Hematopoietic multipotent progenitor cell (in vitro differentiated cells): ENCODE results near the gene C1QTNF5. TPM values are rescaled to one million over a fixed set of nuclear protein-coding genes. Genes with fewer than 3 reads are reported as not detected.

ENCODE experiments used
- DNase-seq, 3 donors: peaks; one replicate each; pipeline ENCODE4 v3.0.0-alpha.2; 2011 to 2015; ENCODE audit warnings: low read depth in 2 of 3, low spot score in 2 of 3
- total RNA-seq: library from RNA; depleted of rRNA; stranded (reverse); fragments of >200 nt; gene quantifications from one replicate; pipeline ENCODE4 v1.2.3, GENCODE V29; 2012

Gene C1QTNF5
- total RNA-seq, 1 donor = under 0.01 TPM

DNA sequence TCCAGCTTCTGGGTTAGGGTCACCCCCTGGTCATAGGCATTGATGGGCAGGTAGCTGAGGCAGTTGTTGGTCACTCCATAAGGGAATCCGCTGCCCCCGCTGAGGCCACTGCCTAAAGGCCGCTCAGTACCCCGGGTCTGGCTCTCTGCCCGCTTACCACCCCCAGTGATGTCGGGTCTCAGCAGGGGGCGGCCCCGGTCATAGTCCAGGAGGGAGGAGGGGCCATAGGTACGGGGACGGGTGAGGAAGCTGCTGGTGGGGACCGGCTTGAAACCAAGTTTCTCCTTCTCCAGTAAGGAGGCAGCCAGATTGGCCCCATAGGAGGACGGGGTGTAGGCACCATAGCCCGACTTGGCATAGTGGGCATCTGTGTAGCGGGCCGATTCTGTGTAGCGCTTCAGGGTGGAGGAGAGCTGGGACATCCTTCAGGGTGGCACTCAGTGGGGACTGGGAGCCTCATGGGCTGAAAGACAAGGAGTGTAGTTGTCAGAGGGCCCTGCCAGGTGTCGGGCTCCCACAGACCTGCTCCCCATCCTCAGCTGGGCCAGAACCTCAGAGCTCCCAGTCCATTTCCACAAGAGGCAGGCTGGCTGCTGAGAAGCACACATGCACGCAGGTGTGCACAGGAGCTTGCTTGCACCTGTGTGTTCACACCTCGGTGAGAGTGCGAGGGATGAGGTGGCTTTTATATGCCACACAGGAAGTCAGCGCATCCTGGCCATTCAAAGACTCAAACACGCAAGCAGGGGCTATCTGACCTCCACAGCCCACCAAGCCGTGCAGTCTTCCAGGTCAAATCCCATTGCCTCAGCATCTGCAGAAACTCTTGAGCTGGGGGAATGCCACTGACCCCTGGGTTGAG is 32.6 kb upstream of the C1QTNF5 start:
- no peak for DNase-seq

- no peak for DNase-seq
These were observed 31.8 kb upstream of the C1QTNF5 start for GRCh38 chr11:119372260-119373058.

GRCh38 chr11:119371778-119372182 is 31.1 kb upstream of the C1QTNF5 start:
- DNase-seq = peak in 1 of 3 donors; percentile 39

- no peak for DNase-seq
These were observed 30.5 kb upstream of the C1QTNF5 start for GRCh38 chr11:119371067-119371601.

GRCh38 chr11:119370486-119371046 is 29.9 kb upstream of the C1QTNF5 start:
- no peak for DNase-seq

DNA sequence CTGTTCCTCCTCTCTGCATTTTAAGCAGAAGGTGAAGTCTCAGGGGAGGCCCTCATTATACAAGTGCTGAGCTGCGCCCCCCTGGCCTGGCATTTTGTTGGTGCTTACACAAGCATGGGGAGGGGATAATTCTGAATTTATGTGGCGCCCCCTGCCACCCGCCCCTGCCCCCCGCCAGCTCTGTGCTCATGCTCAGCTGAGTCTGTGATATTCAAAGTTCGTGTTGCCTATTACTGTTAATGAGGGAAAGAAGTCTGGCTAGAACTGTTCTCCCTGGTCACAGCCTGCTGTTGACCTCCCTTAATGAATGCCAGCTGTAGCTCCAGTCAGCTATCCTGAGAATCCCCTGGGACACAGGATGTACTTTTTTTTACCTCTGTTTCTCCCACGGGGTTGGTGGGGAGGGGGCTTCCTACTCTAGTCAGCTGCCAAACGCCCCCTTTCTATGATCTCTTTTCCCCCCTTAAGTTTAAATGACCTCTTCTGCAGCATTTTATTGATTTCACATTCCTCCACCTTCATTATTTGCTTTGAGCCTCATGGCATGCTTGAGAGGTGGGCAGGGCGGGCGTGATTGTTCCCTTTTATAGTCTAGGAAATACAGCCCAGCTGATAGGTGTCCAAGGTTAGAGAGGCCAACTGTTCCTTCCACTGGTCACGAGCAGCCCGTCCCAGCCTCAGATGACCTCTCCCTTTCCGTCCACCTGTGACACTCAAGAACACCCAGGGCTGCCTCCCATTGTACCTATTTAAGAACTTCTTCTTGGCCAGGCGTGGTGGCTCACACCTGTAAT is 28.6 kb upstream of the C1QTNF5 start:
- no peak for DNase-seq

DNA sequence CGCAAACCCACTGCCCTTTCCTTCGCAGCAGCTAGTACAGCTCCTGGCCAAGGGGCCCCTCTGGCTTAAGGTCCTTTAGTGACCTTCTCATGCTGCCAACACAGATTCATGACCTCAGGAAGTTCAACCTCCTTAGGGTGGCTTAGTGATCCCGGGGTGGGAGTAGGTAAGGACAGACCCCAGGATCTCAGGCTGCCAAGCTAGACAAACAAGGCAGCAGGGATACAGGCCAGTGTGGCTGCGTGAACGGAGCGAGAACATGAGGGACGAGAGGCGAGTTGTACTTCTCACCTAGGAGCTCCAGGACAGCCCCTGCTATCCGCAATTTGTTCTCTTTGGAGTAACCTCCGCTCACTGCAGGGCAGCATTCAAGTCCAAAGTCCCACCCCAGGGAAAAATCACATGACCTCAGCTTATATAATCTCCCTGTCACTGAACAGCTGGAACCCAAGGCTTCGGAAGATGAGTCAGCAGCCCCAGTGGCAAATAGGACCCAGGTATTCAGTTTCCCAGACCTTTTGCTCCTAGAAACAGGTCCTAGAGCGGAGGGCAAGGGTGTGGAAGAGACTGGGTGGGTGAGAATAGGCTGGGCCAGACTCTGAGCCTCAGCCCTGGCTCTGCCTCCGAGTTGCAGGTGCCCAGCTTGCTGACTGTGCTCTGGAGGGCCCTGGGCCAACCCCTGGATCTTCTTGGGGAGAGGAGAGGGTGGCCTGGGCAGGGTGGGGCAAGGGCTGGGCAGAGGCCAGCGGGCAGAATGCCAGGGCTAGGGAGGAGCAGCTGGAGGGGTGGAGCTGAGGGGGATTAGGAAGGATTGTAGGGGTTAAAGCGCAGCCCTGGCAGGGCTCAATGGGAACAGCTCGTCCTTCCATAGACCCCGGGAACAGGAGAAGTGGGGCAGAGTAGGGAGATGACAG is 27.7 kb upstream of the C1QTNF5 start:
- no peak for DNase-seq

- DNase-seq = no peak
These were observed 27.0 kb upstream of the C1QTNF5 start for GRCh38 chr11:119367661-119368120.

DNA sequence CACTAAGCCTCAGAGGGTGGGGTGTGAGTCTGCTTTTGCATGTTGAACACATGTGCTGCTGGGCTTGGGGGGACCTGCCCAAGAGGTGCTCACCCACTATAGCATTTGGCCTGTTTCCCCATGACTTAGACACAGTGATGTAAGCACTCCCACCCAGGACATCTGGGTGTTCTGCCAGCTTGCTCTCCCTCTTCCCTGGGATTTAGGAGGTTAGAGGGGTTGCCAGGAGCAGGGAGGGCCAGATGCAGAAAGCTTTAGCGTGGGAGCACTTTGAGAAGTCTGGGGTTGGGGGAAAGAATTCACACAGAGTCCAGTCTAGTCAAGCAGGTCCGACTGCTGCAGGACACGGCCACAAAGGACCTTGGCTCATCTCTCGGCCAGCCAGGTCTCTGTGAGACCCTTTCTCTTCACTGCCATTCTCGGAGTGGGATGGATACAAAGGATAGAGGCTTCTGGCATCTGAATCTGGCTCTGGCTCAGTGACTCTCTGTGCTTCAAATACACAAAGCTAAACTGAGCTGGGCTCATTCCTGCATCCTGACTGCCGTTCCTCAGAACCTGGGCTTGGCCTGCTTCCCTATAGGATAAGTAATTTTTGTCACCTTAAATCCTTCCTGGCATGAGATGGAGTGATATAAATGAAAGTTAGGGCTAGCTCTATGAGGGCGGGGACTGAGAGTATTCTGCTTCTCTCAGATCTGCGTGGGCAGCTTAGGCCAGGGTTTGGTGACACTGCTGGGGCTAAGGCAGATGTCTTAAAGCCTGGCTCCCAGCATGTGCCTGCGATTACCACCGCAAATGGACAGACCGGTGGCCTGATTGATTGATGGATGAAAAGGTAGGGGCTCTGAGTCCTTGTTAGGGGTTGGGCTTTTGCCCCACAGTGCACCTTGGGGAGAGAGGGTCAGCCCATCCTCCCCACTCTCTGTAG is 26.3 kb upstream of the C1QTNF5 start:
- DNase-seq = no peak

DNA sequence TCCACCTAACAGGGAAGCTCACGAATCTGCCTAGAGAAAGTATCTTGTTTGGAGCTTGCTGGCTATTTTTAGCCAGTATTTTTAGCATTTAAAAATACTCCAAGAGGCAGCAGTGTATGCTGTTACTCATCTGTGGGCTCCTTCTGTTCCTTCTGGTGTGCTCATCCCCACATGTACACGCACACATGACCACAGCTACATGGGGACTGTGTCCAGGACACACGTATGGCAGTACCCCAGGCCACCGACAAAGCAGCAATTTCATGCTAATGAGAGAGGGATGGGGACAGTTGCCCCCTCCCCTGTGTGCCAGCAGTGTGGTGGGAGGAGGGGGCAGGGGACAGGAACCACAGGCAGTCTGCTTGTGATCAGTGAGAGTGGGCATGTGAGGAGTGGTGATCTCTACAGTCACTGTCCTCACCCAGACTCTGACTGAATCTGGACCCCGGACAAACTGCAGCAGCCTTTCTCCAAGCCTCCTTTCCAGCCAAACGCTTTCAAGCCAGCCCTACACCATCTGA is 24.4 kb upstream of the C1QTNF5 start:
- no peak for DNase-seq

GRCh38 chr11:119363851-119364590 is 23.3 kb upstream of the C1QTNF5 start:
- peak in 2 of 3 donors; percentile 38 to 55 for DNase-seq

DNA sequence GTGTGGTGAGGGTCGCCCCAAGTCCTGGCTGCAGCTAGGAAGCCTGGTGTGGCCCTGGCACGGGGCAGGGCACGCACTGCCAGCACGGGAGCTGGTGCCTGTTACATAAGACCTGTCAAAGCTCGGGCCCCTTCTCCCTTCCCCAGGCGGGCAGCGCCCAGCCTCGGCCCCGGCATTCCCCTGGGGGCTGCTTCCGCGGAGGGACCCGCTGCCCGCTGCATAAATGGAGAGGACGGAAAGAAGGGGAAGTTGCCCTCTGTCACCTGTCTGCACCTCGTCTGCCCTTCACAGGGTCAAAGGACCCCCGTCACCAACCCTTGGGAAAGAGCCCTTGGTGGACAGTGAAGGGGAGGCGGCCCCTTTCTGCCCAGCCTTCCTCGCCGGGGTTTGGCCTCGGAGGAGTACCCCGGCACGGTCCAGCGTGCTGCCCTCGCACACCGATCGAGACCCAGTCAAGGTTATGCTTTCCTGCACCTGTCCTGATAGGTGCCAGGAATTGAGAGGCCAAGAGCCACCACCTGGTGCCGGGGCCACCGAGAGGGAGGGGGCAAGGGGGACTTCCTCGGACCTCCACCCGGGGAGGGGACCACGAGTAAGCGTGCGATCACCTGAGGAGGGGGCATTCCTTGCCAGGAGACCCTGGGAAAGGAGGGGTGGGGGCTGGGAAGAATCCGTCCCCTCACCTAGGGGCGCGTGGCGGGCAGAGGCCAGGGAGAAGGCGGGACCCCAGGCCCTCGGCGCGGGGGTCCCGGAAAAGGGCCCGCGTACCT is 22.6 kb upstream of the C1QTNF5 start:
- DNase-seq = no peak

DNA sequence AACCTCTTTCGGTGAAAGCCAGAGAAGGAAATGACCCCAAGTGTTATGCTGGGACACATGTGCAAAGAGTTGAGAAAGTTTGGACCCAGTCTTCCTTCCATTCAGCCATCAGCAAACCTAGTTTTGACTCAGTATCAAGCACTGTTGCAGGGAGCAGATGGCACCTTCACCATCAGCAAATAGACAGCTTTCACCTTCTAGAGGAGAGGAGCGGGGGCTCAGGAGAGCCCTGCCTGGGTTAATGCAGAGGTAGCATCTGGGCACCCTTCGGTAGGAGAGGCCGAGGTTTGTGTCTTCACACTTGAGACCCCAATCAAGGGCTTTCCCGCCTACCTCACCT is 22.0 kb upstream of the C1QTNF5 start:
- no peak for DNase-seq

- no peak for DNase-seq
These were observed 21.4 kb upstream of the C1QTNF5 start for GRCh38 chr11:119361941-119362725.

GRCh38 chr11:119361056-119361787 is 20.5 kb upstream of the C1QTNF5 start:
- DNase-seq = no peak
